Measurements from ENCODE around the gene MAGEL2. TPM values are rescaled to one million over a fixed set of nuclear protein-coding genes. Genes with fewer than 3 reads are reported as not detected.
"Not testable (repeated sequence)": the region's sequence is repeated elsewhere in the genome, so short reads cannot be mapped to it uniquely, and the experiment has no call there.

Gene MAGEL2
- total RNA-seq, 1 experiment from 2014 or later = 0.40 TPM

GRCh38 chr15:23606226-23606625 is 41.4 kb downstream of the MAGEL2 start:
- DNase-seq (ENCODE audit: low read depth) = peak; percentile 2

- no peak for DNase-seq (ENCODE audit: low read depth)
Observed at GRCh38 chr15:23602124-23602523, 45.5 kb downstream of the MAGEL2 start.

DNA sequence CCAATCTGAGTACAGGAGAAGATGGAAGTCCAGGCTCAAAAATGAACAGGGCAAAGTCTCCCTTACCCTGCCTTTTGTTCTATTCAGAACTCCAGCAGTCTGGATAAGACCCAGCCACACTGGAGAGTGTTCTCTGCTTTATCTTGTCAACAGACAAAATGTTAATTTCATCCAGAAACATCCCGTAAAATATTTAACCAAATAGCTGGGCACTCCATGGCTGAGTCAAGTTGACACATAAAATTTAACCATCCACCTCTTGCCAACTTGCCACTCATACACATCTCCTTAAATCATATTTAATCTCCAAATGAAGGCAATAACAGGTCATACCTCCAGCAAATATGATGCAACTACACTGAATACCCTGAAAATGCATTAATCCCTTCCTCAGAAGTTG is 48.6 kb downstream of the MAGEL2 start:
- DNase-seq (ENCODE audit: low read depth) = no peak

- not testable (repeated sequence) for DNase-seq (ENCODE audit: low read depth)
Observed at GRCh38 chr15:23597278-23597677, 50.4 kb downstream of the MAGEL2 start.

DNA sequence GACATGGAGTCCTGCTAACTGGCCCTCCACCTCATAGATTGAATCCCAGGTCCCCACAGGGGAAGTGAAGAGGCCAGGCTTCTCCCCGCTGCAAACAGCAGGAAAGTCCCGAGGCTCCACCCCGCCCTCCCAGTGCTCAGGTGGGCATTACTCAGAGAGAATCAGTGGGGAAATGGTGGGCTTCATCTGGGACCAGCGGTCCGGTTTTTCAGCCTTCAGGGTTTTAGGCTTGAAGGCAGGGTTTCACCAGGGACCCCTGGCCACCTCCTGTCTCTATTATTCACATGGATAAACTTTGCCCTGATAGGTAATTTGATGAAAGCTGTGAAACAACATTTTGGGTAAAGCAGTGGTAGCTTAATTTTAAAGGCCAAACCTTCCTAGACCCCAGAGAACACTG is 50.9 kb downstream of the MAGEL2 start:
- no peak for DNase-seq (ENCODE audit: low read depth)

GRCh38 chr15:23595368-23595767 is 52.3 kb downstream of the MAGEL2 start:
- no peak for DNase-seq (ENCODE audit: low read depth)

- DNase-seq (ENCODE audit: low read depth) = no peak
Observed at GRCh38 chr15:23594252-23594770, 53.4 kb downstream of the MAGEL2 start.

Other genes starting within 250 kb of the MAGEL2 start
- gene GOLGA6L2, start 200.6 kb downstream of the MAGEL2 start, total RNA-seq (2014; rRNA removed) = not detected in 2 replicates
- 5.2 and 6.5 TPM in 2 replicates for gene MKRN3, start 82.2 kb downstream of the MAGEL2 start, total RNA-seq (2014; rRNA removed)
- gene NDN, start 39.4 kb upstream of the MAGEL2 start, total RNA-seq (2014; rRNA removed) = 31.4 and 33.6 TPM in 2 replicates